IPS-15b (cell line): ENCODE measurements around the gene BUD23.

ENCODE experiments used
- H3K27me3 ChIP-seq: one replicate; pipeline ENCODE4 v1.6.1; 2013; ENCODE audit warnings: low read length; ENCODE audit not compliant: control insufficient read depth, insufficient read depth
- H3K36me3 ChIP-seq: one replicate; pipeline ENCODE4 v1.6.1; 2013; ENCODE audit warnings: low read length; ENCODE audit not compliant: control insufficient read depth, insufficient read depth
- H3K4me1 ChIP-seq: one replicate; pipeline ENCODE4 v1.6.1; 2013; ENCODE audit warnings: mild to moderate bottlenecking, low read length; ENCODE audit not compliant: control insufficient read depth, insufficient read depth
- H3K4me3 ChIP-seq: one replicate; pipeline ENCODE4 v1.5.1; 2013; ENCODE audit warnings: low read depth, low read length
- H3K9ac ChIP-seq: one replicate; pipeline ENCODE4 v1.6.1; 2013; ENCODE audit warnings: low read depth, mild to moderate bottlenecking, low read length
- H3K9me3 ChIP-seq: one replicate; pipeline ENCODE4 v1.6.1; 2013; ENCODE audit warnings: mild to moderate bottlenecking, low read length; ENCODE audit not compliant: control insufficient read depth, insufficient read depth

The BUD23 gene, protein sequence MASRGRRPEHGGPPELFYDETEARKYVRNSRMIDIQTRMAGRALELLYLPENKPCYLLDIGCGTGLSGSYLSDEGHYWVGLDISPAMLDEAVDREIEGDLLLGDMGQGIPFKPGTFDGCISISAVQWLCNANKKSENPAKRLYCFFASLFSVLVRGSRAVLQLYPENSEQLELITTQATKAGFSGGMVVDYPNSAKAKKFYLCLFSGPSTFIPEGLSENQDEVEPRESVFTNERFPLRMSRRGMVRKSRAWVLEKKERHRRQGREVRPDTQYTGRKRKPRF

DNA sequence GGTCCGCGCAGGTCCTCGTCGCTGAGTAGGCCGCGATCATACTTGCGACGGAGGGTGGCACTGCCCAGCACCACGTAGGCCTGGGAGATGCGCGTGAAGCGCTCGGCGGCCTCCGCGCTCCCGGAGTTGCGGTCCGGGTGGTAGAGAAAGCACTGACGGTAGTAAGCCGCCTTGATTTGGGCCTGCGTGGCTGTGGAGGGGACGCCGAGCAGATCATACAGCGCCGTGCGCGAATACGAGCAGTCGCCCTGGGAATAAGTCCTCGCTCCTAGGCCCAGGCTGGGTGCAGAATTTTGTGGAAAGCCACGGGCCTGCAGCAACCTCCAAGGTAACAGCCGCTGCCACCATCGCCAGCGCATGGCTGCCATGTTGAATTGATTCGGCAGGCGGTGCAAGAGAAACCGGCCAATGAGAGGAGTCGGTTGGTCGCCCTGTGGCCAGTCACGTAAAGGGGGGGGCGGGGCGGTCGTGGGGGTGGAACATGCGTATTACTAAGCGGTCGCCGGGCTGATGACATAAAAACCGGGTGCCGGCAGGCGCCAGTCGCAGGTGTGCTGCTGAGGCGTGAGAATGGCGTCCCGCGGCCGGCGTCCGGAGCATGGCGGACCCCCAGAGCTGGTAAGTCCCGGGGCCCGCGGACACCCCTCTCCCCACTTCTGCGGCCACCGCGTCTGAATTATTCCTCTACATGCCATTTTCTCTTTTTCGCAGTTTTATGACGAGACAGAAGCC lies at the start of gene BUD23, which contains the start of gene DNAJC30:
BUD23 (plus strand) TSS at position 542 of the 732 bp plus-strand sequence; CDS start at position 571, 29 bp downstream.
DNAJC30 (minus strand) TSS at position 398 of the 732 bp plus-strand sequence; CDS start at position 368, 30 bp downstream.
- H3K36me3 ChIP-seq: peaks cover 12% of the 10 kb centered on the region
- H3K4me1 ChIP-seq: no peaks in the 10 kb centered on the region
- no peaks in the 10 kb centered on the region for H3K27me3 ChIP-seq
- H3K4me3 ChIP-seq: peak within 1 kb of the TSS; percentile 100
- no peaks in the 10 kb centered on the region for H3K9me3 ChIP-seq
- H3K9ac ChIP-seq: peak within 1 kb of the TSS; percentile 95

DNA sequence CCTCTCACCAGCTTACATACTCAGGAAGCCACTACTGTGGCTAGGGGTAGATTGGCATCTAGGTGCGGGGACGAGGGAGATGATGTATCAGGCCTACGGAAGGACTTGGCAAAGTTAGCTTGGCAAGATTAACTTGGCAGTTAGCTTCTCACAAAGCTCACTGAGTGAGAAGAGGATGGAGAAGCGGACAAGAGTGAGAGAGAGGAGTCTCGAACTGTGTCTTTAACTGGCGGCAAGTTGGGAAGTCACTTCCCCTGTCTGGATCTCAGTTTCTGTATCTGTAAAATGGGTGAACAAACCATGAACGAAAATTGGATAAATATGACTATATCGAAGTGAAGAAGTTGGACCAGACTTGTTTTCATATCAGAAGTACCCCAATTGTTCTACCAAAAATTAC lies 49.6 kb upstream of the BUD23 start:
- H3K9me3 ChIP-seq: no peaks in the 10 kb centered on the region
- H3K4me3 ChIP-seq: no peak overlapping the region
- H3K36me3 ChIP-seq: no peaks in the 10 kb centered on the region
- H3K9ac ChIP-seq: no peak overlapping the region
- H3K27me3 ChIP-seq: no peaks in the 10 kb centered on the region
- H3K4me1 ChIP-seq: peaks cover 4% of the 10 kb centered on the region

DNA sequence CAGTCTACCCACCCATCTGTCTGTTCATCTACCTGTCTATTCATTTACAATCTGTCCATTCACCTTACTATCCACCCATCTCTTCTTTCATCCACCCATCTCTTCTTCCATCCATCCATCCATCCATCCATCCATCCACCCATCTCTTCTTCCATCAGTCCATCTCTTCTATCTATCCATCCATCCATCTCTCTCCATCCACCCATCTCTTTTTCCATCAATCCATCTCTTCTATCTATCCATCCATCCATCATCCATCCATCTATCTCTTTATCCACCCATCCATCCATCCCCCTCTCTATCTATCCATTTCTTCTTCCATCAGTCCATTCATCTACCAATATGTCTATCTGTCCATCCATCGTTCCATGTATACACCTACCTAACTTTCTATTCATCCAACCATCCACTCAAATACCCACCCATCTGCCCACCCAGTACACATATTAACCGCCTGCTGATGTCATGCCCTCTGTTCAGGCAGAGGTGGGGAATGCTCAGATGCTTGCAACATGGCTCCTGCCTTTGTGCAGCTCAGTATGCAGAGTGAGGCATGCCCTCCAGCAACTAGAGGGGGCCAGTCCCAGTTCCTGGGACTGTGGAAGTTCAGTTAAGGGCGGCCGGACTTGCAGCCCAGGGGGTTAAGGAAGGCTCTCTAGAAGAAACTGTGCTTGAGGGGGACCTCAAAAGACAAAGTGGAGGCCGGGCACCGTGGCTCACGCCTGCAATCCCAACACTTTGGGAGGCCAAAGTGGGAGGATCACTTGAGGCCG lies 47.8 kb upstream of the BUD23 start:
- H3K9ac ChIP-seq: no peak overlapping the region
- peaks cover 4% of the 10 kb centered on the region for H3K4me1 ChIP-seq
- no peaks in the 10 kb centered on the region for H3K36me3 ChIP-seq

DNA sequence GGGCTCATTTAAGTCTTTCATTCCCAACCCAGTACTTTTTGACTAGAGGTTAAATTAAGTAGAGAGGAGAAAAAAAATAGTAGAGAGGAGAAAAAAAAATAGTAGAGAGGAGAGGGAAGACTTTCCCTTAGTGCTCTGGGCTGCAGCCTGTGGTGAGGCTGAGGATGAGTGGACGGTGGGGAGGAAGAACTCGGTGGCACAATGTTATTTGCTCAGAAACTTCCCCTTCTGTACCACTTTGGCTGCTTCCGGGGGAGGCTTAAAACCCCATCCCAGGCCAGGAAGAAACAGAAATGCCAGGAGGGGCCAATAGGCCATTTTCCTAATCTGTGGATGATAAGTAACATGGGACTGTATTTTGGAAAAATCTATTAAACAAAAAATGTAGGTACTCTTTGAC lies 44.5 kb upstream of the BUD23 start:
- Histone ChIP-seq H3K9me3 (no peaks in the 10 kb centered on the region), H3K9ac (no peak overlapping the region), H3K4me1 (peaks cover 4% of the 10 kb centered on the region), H3K27me3 (no peaks in the 10 kb centered on the region), H3K4me3 (no peak overlapping the region), H3K36me3 (no peaks in the 10 kb centered on the region)

More for the DNA sequence above, 47.8 kb upstream of the BUD23 start:
- H3K9me3 ChIP-seq: no peaks in the 10 kb centered on the region
- H3K4me3 ChIP-seq: no peak overlapping the region
- no peaks in the 10 kb centered on the region for H3K27me3 ChIP-seq

DNA sequence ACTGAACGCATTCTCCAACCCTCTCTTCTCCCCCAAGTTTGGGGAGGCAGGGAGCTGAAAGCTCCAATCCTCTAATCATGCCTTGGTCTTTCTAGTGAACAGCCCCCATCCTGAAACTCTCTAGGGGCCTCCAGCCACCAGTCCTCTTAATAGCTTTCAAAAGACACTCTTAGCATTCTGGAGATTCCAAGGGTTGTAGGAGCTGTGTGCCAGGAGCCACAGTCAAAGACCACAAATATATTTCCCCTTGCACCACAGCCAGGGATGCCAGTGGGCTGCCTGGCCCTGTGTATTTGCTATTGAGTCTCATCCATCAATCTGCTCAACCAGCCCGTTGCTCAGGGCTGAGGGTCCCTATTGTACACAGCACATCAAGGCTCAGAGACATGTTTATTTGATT lies 40.6 kb upstream of the BUD23 start:
- Histone ChIP-seq H3K4me3 (no peak overlapping the region), H3K9ac (no peak overlapping the region), H3K4me1 (peaks cover 4% of the 10 kb centered on the region), H3K36me3 (no peaks in the 10 kb centered on the region), H3K9me3 (no peaks in the 10 kb centered on the region), H3K27me3 (peaks cover 15% of the 10 kb centered on the region)

DNA sequence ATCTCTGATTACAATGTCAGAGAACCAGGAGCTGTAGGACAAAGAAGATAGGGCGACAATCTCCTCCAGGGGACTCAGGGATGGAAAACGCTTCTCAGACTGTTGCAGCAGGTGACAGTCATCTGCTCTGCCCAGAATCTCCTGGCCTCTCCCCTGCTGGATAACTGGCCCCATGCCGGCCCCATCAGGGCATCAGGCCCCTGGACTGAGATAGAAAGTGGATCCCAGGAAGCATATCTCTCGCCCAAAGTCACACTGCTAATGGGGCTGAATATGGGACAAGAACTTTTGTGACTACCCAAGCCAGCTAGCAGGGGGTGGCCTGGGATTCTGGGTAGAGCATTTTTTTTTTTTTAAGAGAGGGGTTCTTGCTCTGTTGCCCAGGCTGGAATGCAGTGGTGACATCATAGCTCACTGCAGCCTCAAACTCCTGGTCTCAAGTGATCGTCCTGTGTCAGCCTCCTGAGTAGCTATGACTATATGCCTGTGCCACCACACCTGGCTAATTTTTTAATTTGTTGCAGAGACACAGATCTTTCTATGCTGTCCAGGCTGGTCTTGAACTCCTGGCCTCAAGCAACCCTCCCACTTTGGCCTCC lies 38.6 kb upstream of the BUD23 start:
- no peak overlapping the region for H3K4me3 ChIP-seq
- no peaks in the 10 kb centered on the region for H3K9me3 ChIP-seq
- no peaks in the 10 kb centered on the region for H3K36me3 ChIP-seq
- peaks cover 7% of the 10 kb centered on the region for H3K4me1 ChIP-seq
- no peak overlapping the region for H3K9ac ChIP-seq
- H3K27me3 ChIP-seq: peaks cover 31% of the 10 kb centered on the region

DNA sequence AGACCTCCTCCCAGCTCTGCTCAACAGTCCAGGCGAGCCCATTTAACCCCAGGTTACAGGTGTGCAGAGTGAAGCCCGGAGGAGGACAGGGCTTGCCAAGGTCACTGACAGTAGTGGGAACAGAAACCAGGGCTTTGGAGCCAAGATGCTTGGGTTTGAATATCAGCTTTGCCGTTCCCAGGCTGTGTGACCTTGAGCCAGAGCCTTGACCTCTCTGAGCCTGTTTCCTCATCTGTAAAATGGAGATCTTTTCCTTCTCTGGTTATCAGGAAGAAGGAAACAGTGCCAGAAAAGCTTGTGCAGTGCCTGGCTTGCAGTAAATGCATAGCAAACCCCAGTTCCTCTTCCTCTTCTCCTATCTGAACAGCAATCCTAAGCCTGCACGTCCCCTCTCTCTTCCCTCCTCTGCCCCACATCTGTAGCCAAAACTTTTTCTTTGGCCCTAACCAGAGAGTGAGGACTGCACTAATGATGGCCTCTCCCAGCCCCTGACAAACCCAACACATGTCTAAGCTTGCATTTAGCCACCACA lies 37.7 kb upstream of the BUD23 start:
- Histone ChIP-seq H3K4me3 (no peak overlapping the region), H3K36me3 (no peaks in the 10 kb centered on the region), H3K27me3 (peaks cover 37% of the 10 kb centered on the region), H3K9me3 (no peaks in the 10 kb centered on the region), H3K9ac (no peak overlapping the region), H3K4me1 (peaks cover 7% of the 10 kb centered on the region)

DNA sequence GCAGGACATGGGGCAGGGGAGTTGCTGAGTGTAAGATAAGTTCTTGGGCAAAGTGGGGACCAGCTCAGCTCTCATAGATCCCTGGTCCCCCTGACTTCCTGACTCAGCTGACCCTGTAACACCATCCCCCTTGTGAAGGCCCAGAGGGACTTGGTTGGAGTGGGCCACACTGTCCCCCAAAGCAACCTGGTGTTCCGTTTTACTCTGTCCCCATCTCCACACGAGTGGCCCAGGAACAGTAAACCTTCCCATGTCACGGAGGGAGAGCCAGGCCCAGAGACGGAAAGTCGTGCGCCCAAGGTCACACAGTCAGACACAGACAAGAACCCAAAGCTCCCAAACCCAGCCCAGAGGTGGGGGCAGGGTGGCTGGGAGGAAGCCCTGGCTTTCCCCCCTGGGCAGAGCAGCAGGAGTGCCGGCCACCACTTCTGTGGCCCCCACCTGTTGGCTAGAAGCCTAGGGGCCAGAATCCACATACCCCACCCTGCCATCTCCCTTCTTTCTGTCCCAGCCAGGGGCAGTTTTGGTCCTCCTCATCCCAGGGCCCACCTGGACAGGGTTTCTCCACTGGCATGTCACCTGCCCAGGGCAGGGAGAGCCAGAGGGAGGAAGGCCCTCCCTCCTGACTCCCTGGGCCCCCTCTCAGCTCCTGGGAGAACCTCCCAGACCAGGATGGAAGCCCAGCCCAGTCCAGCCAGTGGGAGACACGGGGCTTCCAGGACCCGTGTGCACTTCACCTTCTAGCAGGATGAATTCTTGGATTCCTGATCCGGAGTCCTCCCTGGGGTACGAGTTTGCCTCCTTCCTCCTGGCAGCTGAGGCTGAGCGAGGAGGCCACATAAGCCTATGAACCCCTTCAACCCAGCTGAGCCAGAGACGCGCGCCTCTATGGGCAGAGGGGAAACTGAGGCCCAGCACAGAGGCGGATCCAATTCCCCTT lies 36.3 kb upstream of the BUD23 start:
- no peaks in the 10 kb centered on the region for H3K9me3 ChIP-seq
- peak overlapping the region; percentile 39 for H3K4me3 ChIP-seq
- peaks cover 7% of the 10 kb centered on the region for H3K4me1 ChIP-seq
- H3K36me3 ChIP-seq: no peaks in the 10 kb centered on the region
- H3K27me3 ChIP-seq: peaks cover 46% of the 10 kb centered on the region
- no peak overlapping the region for H3K9ac ChIP-seq

DNA sequence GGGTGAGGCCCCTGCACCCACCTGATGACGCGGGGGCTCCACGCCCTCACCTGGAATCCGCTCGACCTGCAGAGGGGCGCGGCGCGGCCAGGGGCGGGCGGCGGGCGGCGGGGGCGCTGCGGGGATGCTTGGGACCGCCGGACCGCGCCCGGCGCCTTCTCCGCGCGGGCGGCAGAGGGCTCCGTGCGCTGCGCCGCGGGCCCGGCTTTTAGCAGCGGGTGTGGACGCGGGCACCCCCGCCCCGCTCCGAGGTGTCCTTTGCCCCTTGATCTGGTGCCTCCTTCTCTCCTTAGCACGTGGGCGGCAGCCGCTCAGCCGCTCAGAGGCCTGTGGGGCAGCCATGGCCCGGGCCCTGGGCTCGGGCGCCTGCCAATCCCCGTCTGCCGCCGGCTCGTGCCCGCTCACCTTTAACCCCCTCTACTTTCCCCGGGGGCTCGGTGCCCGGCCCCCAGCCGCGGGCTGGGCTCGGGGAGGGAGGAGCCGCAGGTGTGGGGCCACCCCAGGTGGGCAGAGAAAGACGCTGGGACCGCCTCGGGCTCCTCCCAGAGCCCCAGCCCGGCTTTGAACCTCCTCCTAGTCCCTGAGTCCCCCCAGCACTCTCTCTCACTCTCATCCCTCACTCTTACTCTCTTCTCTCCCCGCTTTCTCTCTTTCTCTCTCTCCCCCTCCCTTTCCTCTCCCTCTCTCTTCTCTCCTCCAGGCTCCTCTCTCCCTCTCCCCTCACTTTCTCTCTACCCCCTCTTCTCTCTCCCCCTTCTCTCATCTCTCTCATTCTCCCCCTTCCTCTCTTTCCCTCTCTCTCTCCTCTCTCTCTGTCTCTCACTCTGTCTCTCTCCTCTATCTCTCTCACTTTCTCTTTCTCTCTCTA lies 35.4 kb upstream of the BUD23 start:
- no peak overlapping the region for H3K9ac ChIP-seq
- H3K27me3 ChIP-seq: peaks cover 46% of the 10 kb centered on the region
- H3K9me3 ChIP-seq: no peaks in the 10 kb centered on the region
- H3K4me3 ChIP-seq: peak overlapping the region; percentile 58
- H3K4me1 ChIP-seq: peaks cover 7% of the 10 kb centered on the region
- H3K36me3 ChIP-seq: no peaks in the 10 kb centered on the region
